HepG2 (cell line): ENCODE measurements around the gene JUND. TPM values are rescaled to one million over a fixed set of nuclear protein-coding genes. Genes with fewer than 3 reads are reported as not detected.

ENCODE experiments used
- ARID2 ChIP-seq: sonication (generic); formaldehyde crosslinking; IDR thresholded peaks from 2 replicates; pipeline ENCODE4 v1.8.1; 2022; ENCODE audit warnings: mild to moderate bottlenecking, missing genetic modification reagents, borderline replicate concordance
- CC2D1A ChIP-seq: sonication (generic); formaldehyde crosslinking; IDR thresholded peaks from 2 replicates; pipeline ENCODE4 v1.8.1; 2023; ENCODE audit warnings: mild to moderate bottlenecking, missing genetic modification reagents
- GLI4 ChIP-seq: sonication (generic); formaldehyde crosslinking; IDR thresholded peaks from 2 replicates; pipeline ENCODE4 v1.5.1; 2020; ENCODE audit warnings: missing genetic modification reagents, mild to moderate bottlenecking, moderate library complexity, borderline replicate concordance
- MXI1 ChIP-seq: IDR thresholded peaks from 3 replicates; pipeline ENCODE4 v1.6.1; 2012; ENCODE audit warnings: low read depth, low read length, inconsistent platforms, borderline replicate concordance
- MYPOP ChIP-seq: sonication (generic); formaldehyde crosslinking; IDR thresholded peaks from 2 replicates; pipeline ENCODE4 v1.8.1; 2023; ENCODE audit warnings: mild to moderate bottlenecking, moderate library complexity, missing genetic modification reagents
- NFE2L2 ChIP-seq: fragments of 150-350 bp; IDR thresholded peaks from 2 replicates; pipeline ENCODE4 v1.6.1; 2014; ENCODE audit warnings: low read length
- NFIB ChIP-seq: sonication (generic); formaldehyde crosslinking; IDR thresholded peaks from 2 replicates; pipeline ENCODE4 v1.9.0; 2021; ENCODE audit warnings: missing genetic modification reagents, mild to moderate bottlenecking, borderline replicate concordance
- PAF1 ChIP-seq: IDR thresholded peaks from 2 replicates; pipeline ENCODE4 v1.6.1; 2016; ENCODE audit warnings: missing genetic modification reagents, missing compliant biosample characterization
- SMARCC2 ChIP-seq: fragments of 450-650 bp; IDR thresholded peaks from 2 replicates; pipeline ENCODE4 v1.6.1; 2017; ENCODE audit warnings: antibody characterized with exemption, mild to moderate bottlenecking
- TAF15 ChIP-seq: fragments of 200-400 bp; formaldehyde crosslinking; IDR thresholded peaks from one replicate; pipeline ENCODE4 v1.6.1; 2018; ENCODE audit warnings: mild to moderate bottlenecking, low read depth, low read length; ENCODE audit not compliant: poor library complexity, severe bottlenecking
- TBX2 ChIP-seq: sonication (generic); formaldehyde crosslinking; IDR thresholded peaks from 2 replicates; pipeline ENCODE4 v1.5.0; 2020; ENCODE audit warnings: missing genetic modification reagents, mild to moderate bottlenecking, borderline replicate concordance
- TERF1 ChIP-seq: sonication (generic); formaldehyde crosslinking; IDR thresholded peaks from 2 replicates; pipeline ENCODE4 v1.8.0; 2022; ENCODE audit warnings: mild to moderate bottlenecking, missing genetic modification reagents, moderate library complexity
- ZBTB3 ChIP-seq: sonication (generic); formaldehyde crosslinking; IDR thresholded peaks from 2 replicates; pipeline ENCODE4 v1.4.0; 2020; ENCODE audit warnings: low read depth, mild to moderate bottlenecking, moderate library complexity, missing genetic modification reagents, borderline replicate concordance
- ZBTB42 ChIP-seq: sonication (generic); formaldehyde crosslinking; IDR thresholded peaks from 2 replicates; pipeline ENCODE4 v1.5.0; 2020; ENCODE audit warnings: mild to moderate bottlenecking, missing genetic modification reagents
- ZBTB7B ChIP-seq: sonication (generic); formaldehyde crosslinking; IDR thresholded peaks from 2 replicates; pipeline ENCODE4 v1.4.0; 2020; ENCODE audit warnings: missing genetic modification reagents
- ZNF264 ChIP-seq: sonication (generic); formaldehyde crosslinking; IDR thresholded peaks from 2 replicates; pipeline ENCODE4 v1.4.0; 2020; ENCODE audit warnings: missing genetic modification reagents
- ZNF660 ChIP-seq: sonication (generic); formaldehyde crosslinking; IDR thresholded peaks from 2 replicates; pipeline ENCODE4 v1.5.1; 2020; ENCODE audit warnings: mild to moderate bottlenecking, low read depth, missing genetic modification reagents, borderline replicate concordance
- ZNF775 ChIP-seq: sonication (generic); formaldehyde crosslinking; IDR thresholded peaks from 2 replicates; pipeline ENCODE4 v1.4.0; 2020; ENCODE audit warnings: missing genetic modification reagents, mild to moderate bottlenecking, moderate library complexity, borderline replicate concordance
- ZNF782 ChIP-seq: sonication (generic); formaldehyde crosslinking; IDR thresholded peaks from 2 replicates; pipeline ENCODE4 v1.4.0; 2020; ENCODE audit warnings: missing genetic modification reagents, mild to moderate bottlenecking, borderline replicate concordance
- ZNF879 ChIP-seq: sonication (generic); formaldehyde crosslinking; IDR thresholded peaks from 2 replicates; pipeline ENCODE4 v1.8.1; 2023; ENCODE audit warnings: missing genetic modification reagents
- ZSCAN12 ChIP-seq: sonication (generic); formaldehyde crosslinking; IDR thresholded peaks from 2 replicates; pipeline ENCODE4 v1.9.0; 2021; ENCODE audit warnings: mild to moderate bottlenecking, missing genetic modification reagents
- polyA plus RNA-seq, 8 experiments: library from polyadenylated mRNA; depleted of rRNA in 3 of 8; stranded (reverse) in 7 of 8; unstranded in 1 of 8; fragments of >200 nt; fragmentation: Illumina TruSeq in 4 of 8; extraction: Trizol in 4 of 8; gene quantifications; 2 replicates each; pipeline versions ENCODE4 v1.2.1 to v1.2.3, GENCODE V29; 2011 to 2016; ENCODE audit warnings: low read depth in 4 of 8, missing spikeins in 1 of 8, mixed read lengths in 1 of 8; ENCODE audit not compliant: insufficient read depth in 1 of 8
- total RNA-seq, 5 experiments: library from RNA; depleted of rRNA; stranded (reverse); fragments of >200 nt; fragmentation: Illumina TruSeq; extraction: Trizol; gene quantifications; 2 replicates each; pipeline ENCODE4 v1.2.3, GENCODE V29; 2016; ENCODE audit warnings: low read depth in 1 of 5
- TF ChIP-seq, protein P1 (sequence below): sonication (generic); formaldehyde crosslinking; IDR thresholded peaks from 2 replicates; pipeline ENCODE4 v1.4.0; 2020; ENCODE audit warnings: missing genetic modification reagents
- TF ChIP-seq, protein P2 (sequence below): sonication (generic); formaldehyde crosslinking; IDR thresholded peaks from 2 replicates; pipeline ENCODE4 v1.9.0; 2022; ENCODE audit warnings: missing genetic modification reagents, mild to moderate bottlenecking, borderline replicate concordance
- TF ChIP-seq, protein P3 (sequence below): sonication (generic); formaldehyde crosslinking; conservative IDR thresholded peaks from 2 replicates; pipeline ENCODE4 v1.4.0; 2020; ENCODE audit warnings: missing genetic modification reagents

JUND gene
- total and polyA plus RNA-seq, 2 of the 13 experiments (the other 11 are each of a cell fraction or from before 2014, with no cell fraction given): 41.2 to 59.8 TPM

- TF ChIP-seq ZBTB42 (peak; percentile 62), CC2D1A (no peak), ZNF660 (no peak), NFE2L2 (no peak), MYPOP (CRISPR knock-in tag) (peak; percentile 37; the same call in 1 of the 2 replicates), ZNF879 (no peak), ZBTB7B (CRISPR knock-in tag) (peak; percentile 32; the same call in 1 of the 2 replicates), TERF1 (CRISPR knock-in tag) (no peak), ZNF264 (0 out of 2 replicates have a peak, but pooled peaks have one; percentile 23), ZNF775 (CRISPR knock-in tag) (no peak), NFIB (no peak), MXI1 (peak; percentile 62; the same call in 1 of the 3 replicates), ZNF782 (CRISPR knock-in tag) (no peak), ARID2 (CRISPR knock-in tag) (0 out of 2 replicates have a peak, but pooled peaks have one; percentile 66), ZBTB3 (peak; percentile 74; the same call in 1 of the 2 replicates), ZSCAN12 (CRISPR knock-in tag) (no peak), TAF15 (no peak), PAF1 (no peak), SMARCC2 (no peak), GLI4 (no peak), TBX2 (CRISPR knock-in tag) (peak; percentile 57)
- TF ChIP-seq, protein P1, sequence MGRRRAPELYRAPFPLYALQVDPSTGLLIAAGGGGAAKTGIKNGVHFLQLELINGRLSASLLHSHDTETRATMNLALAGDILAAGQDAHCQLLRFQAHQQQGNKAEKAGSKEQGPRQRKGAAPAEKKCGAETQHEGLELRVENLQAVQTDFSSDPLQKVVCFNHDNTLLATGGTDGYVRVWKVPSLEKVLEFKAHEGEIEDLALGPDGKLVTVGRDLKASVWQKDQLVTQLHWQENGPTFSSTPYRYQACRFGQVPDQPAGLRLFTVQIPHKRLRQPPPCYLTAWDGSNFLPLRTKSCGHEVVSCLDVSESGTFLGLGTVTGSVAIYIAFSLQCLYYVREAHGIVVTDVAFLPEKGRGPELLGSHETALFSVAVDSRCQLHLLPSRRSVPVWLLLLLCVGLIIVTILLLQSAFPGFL: no peak
- TF ChIP-seq, protein P2, sequence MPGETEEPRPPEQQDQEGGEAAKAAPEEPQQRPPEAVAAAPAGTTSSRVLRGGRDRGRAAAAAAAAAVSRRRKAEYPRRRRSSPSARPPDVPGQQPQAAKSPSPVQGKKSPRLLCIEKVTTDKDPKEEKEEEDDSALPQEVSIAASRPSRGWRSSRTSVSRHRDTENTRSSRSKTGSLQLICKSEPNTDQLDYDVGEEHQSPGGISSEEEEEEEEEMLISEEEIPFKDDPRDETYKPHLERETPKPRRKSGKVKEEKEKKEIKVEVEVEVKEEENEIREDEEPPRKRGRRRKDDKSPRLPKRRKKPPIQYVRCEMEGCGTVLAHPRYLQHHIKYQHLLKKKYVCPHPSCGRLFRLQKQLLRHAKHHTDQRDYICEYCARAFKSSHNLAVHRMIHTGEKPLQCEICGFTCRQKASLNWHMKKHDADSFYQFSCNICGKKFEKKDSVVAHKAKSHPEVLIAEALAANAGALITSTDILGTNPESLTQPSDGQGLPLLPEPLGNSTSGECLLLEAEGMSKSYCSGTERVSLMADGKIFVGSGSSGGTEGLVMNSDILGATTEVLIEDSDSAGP (CRISPR knock-in tag): peak; percentile 71; the same call in 1 of the 2 replicates
- TF ChIP-seq, protein P3, sequence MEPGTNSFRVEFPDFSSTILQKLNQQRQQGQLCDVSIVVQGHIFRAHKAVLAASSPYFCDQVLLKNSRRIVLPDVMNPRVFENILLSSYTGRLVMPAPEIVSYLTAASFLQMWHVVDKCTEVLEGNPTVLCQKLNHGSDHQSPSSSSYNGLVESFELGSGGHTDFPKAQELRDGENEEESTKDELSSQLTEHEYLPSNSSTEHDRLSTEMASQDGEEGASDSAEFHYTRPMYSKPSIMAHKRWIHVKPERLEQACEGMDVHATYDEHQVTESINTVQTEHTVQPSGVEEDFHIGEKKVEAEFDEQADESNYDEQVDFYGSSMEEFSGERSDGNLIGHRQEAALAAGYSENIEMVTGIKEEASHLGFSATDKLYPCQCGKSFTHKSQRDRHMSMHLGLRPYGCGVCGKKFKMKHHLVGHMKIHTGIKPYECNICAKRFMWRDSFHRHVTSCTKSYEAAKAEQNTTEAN: peak; percentile 59; the same call in 1 of the 2 replicates
Measured at GRCh38 chr19:18274781-18275356, 6.6 kb downstream of the JUND start (continued).
